Right atrium auricular region (tissue), 2 donors: ENCODE results near the gene RPS25. TPM values are rescaled to one million over a fixed set of nuclear protein-coding genes. Genes with fewer than 3 reads are reported as not detected.
A peak's percentile ranks its signal among the peaks of the same experiment; 100 is the strongest.

Experiments
- DNase-seq: peaks from one replicate; pipeline ENCODE4 v3.0.0-alpha.2; 2019; ENCODE audit warnings: low spot score
- H3K27ac ChIP-seq, 2 donors: fragments of 200-600 bp; sonication (generic); 1 replicate in 1 of 2; 2 replicates in 1 of 2; pipeline ENCODE4 v1.5.1; 2016 to 2019
- H3K27me3 ChIP-seq, 2 donors: fragments of 200-600 bp; sonication (generic); one replicate each; pipeline versions ENCODE4 v1.5.1 to v1.6.0; 2017 to 2019
- H3K36me3 ChIP-seq: fragments of 200-600 bp; sonication (generic); one replicate; pipeline ENCODE4 v1.5.1; 2016
- H3K4me1 ChIP-seq, 2 donors: fragments of 200-600 bp; sonication (generic); one replicate each; pipeline versions ENCODE4 v1.5.1 to v1.6.0; 2017 to 2019
- H3K4me3 ChIP-seq, 2 donors: fragments of 200-600 bp; sonication (generic); 1 replicate in 1 of 2; 2 replicates in 1 of 2; pipeline ENCODE4 v1.5.1; 2017 to 2019; ENCODE audit warnings: mild to moderate bottlenecking in 1 of 2, moderate library complexity in 1 of 2
- H3K9me3 ChIP-seq, 2 donors: fragments of 200-600 bp; sonication (generic); one replicate each; pipeline ENCODE4 v1.5.1; 2019
- CTCF ChIP-seq, 2 donors: fragments of 200-600 bp; sonication (generic); IDR thresholded peaks; one replicate each; pipeline ENCODE4 v1.5.1; 2019; ENCODE audit warnings: antibody characterized with exemption in 2 of 2
- total RNA-seq, 2 donors: library from RNA; depleted of rRNA; stranded (reverse); fragments of >200 nt; gene quantifications; one replicate each; pipeline ENCODE4 v1.1.0, GENCODE V29; 2016

The RPS25 gene
- total RNA-seq, 2 donors from 2014 or later = 812 to 1,966 TPM

- TF ChIP-seq CTCF (IDR thresholded peaks at IDR 0.05) = no peak
- H3K9me3 ChIP-seq = no peaks in the 10 kb centered on the region
- H3K36me3 ChIP-seq = peaks cover 30% of the 10 kb centered on the region
- H3K27ac ChIP-seq = peak within 1 kb of the TSS; percentile 85 to 89
- peak within 1 kb of the TSS; percentile 78 to 90 for H3K4me3 ChIP-seq
- peak; percentile 99 for DNase-seq
- H3K27me3 ChIP-seq = no peaks in the 10 kb centered on the region
- H3K4me1 ChIP-seq = peaks cover 0 to 20% of the 10 kb centered on the region in 2 donors
Measured at GRCh38 chr11:119057000-119057769, 39.0 kb upstream of the RPS25 start, which contains the start of gene HYOU1. HYOU1 (minus strand) TSS chr11:119057205; CDS start chr11:119056160, 1,045 bp downstream.

GRCh38 chr11:119056421-119056999 is 38.4 kb upstream of the RPS25 start:
- no peak for TF ChIP-seq CTCF (IDR thresholded peaks at IDR 0.05)
- Histone ChIP-seq H3K4me1 (peaks cover 0 to 20% of the 10 kb centered on the region in 2 donors), H3K36me3 (peaks cover 37% of the 10 kb centered on the region), H3K9me3 (no peaks in the 10 kb centered on the region), H3K4me3 (peak overlapping the region; percentile 78 to 90), H3K27ac (peak overlapping the region; percentile 85 to 86), H3K27me3 (no peaks in the 10 kb centered on the region)
- DNase-seq = no peak

GRCh38 chr11:119055901-119056300 is 37.8 kb upstream of the RPS25 start:
- Histone ChIP-seq H3K4me1 (peaks cover 0 to 20% of the 10 kb centered on the region in 2 donors), H3K9me3 (no peaks in the 10 kb centered on the region), H3K27me3 (no peaks in the 10 kb centered on the region), H3K4me3 (peak overlapping the region; percentile 78 to 90), H3K36me3 (peaks cover 43% of the 10 kb centered on the region), H3K27ac (peak overlapping the region; percentile 85 to 86)
- no peak for DNase-seq
- no peak for TF ChIP-seq CTCF (IDR thresholded peaks at IDR 0.05)

- peaks cover 57% of the 10 kb centered on the region for H3K36me3 ChIP-seq
Measured at GRCh38 chr11:119054418-119054817, 36.3 kb upstream of the RPS25 start.

GRCh38 chr11:119052163-119052814 is 34.1 kb upstream of the RPS25 start:
- Histone ChIP-seq H3K27ac (no peak overlapping the region), H3K4me1 (peaks cover 0 to 12% of the 10 kb centered on the region in 2 donors), H3K27me3 (no peaks in the 10 kb centered on the region), H3K4me3 (no peak overlapping the region), H3K36me3 (peaks cover 78% of the 10 kb centered on the region), H3K9me3 (no peaks in the 10 kb centered on the region)
- no peak for TF ChIP-seq CTCF (IDR thresholded peaks at IDR 0.05)
- DNase-seq = no peak

More at GRCh38 chr11:119054418-119054817, 36.3 kb upstream of the RPS25 start:
- Histone ChIP-seq H3K27me3 (no peaks in the 10 kb centered on the region), H3K9me3 (no peaks in the 10 kb centered on the region), H3K27ac (no peak overlapping the region), H3K4me1 (peaks cover 0 to 20% of the 10 kb centered on the region in 2 donors), H3K4me3 (no peak overlapping the region)
- TF ChIP-seq CTCF (IDR thresholded peaks at IDR 0.05) = no peak
- no peak for DNase-seq
